ENCODE measurements around the gene IFI30. TPM values are rescaled to one million over a fixed set of nuclear protein-coding genes. Genes with fewer than 3 reads are reported as not detected.

IFI30 gene
- total RNA-seq, 1 donor = 24.2 TPM

- TF ChIP-seq CTCF (IDR thresholded peaks at IDR 0.05; ENCODE audit: insufficient read depth, low read depth, low read length) = no peak
- peak; percentile 99 for DNase-seq (ENCODE audit: low read depth)
- peak overlapping the region; percentile 64 for H3K4me3 ChIP-seq (ENCODE audit: low read depth, low read length)
Observed at GRCh38 chr19:18224525-18225354, 51.1 kb downstream of the IFI30 start.

- TF ChIP-seq CTCF (IDR thresholded peaks at IDR 0.05; ENCODE audit: insufficient read depth, low read depth, low read length) = no peak
- no peak for DNase-seq (ENCODE audit: low read depth)
- H3K4me3 ChIP-seq (ENCODE audit: low read depth, low read length) = no peak overlapping the region
Observed at GRCh38 chr19:18225355-18225701, 51.7 kb downstream of the IFI30 start.

GRCh38 chr19:18225702-18226468, 52.3 kb downstream of the IFI30 start, which contains the start of gene PDE4C:
TSS of gene PDE4C (minus strand) at chr19:18226438. CDS start at chr19:18226415, 23 bp downstream.
- no peak for TF ChIP-seq CTCF (IDR thresholded peaks at IDR 0.05; ENCODE audit: insufficient read depth, low read depth, low read length)
- no peak within 1 kb of the TSS for H3K4me3 ChIP-seq (ENCODE audit: low read depth, low read length)
- no peak for DNase-seq (ENCODE audit: low read depth)

GRCh38 chr19:18226956-18227780, 53.6 kb downstream of the IFI30 start:
- no peak for TF ChIP-seq CTCF (IDR thresholded peaks at IDR 0.05; ENCODE audit: insufficient read depth, low read depth, low read length)
- DNase-seq (ENCODE audit: low read depth) = no peak
- no peak overlapping the region for H3K4me3 ChIP-seq (ENCODE audit: low read depth, low read length)

Small RNA genes lying within 50 kb of the gene (small RNA-seq; reads per million reads assigned to genes)
- not detected for gene IFI30

Other genes with a start within 250 kb of the IFI30 start
- 22.9 and 25.1 TPM in 2 replicates for gene CCDC124, start 240.8 kb upstream of the IFI30 start, total RNA-seq
- gene KCNN1, start 206.7 kb upstream of the IFI30 start, total RNA-seq = under 0.01 TPM in 2 replicates
- 3.5 and 3.9 TPM in 2 replicates for gene ARRDC2, start 165.6 kb upstream of the IFI30 start, total RNA-seq
- gene IL12RB1, start 86.9 kb upstream of the IFI30 start, total RNA-seq = 0.64 and 1.3 TPM in 2 replicates
- gene MAST3, start 76.0 kb upstream of the IFI30 start, total RNA-seq = 1.9 and 3.0 TPM in 2 replicates
- 30.7 and 30.9 TPM in 2 replicates for gene PIK3R2, start 20.6 kb upstream of the IFI30 start, total RNA-seq
- 9.3 and 10.8 TPM in 2 replicates for gene MPV17L2, start 19.4 kb downstream of the IFI30 start, total RNA-seq
- 0.97 and 1.3 TPM in 2 replicates for gene RAB3A, start 30.2 kb downstream of the IFI30 start, total RNA-seq
- gene PDE4C, start 52.6 kb downstream of the IFI30 start, total RNA-seq = under 0.01 and 0.32 TPM in 2 replicates
- gene IQCN, start 100.6 kb downstream of the IFI30 start, total RNA-seq = 0.86 and 0.97 TPM in 2 replicates
- gene JUND, start 107.8 kb downstream of the IFI30 start, total RNA-seq = 111 and 150 TPM in 2 replicates
- 131 and 143 TPM in 2 replicates for gene LSM4, start 149.3 kb downstream of the IFI30 start, total RNA-seq
- 24.8 and 29.8 TPM in 2 replicates for gene PGPEP1, start 166.8 kb downstream of the IFI30 start, total RNA-seq
- 28.9 and 49.9 TPM in 2 replicates for gene GDF15, start 212.3 kb downstream of the IFI30 start, total RNA-seq
- gene LRRC25, start 223.8 kb downstream of the IFI30 start, total RNA-seq = under 0.01 TPM in 1 of 2 replicates, not detected in the other
- gene SSBP4, start 245.6 kb downstream of the IFI30 start, total RNA-seq = 56.1 and 73.4 TPM in 2 replicates